ENCODE results near the gene BCL11A. TPM values are rescaled to one million over a fixed set of nuclear protein-coding genes. Genes with fewer than 3 reads are reported as not detected.

BCL11A gene
- total RNA-seq, 1 donor from 2014 or later, result 0.40 TPM

DNA sequence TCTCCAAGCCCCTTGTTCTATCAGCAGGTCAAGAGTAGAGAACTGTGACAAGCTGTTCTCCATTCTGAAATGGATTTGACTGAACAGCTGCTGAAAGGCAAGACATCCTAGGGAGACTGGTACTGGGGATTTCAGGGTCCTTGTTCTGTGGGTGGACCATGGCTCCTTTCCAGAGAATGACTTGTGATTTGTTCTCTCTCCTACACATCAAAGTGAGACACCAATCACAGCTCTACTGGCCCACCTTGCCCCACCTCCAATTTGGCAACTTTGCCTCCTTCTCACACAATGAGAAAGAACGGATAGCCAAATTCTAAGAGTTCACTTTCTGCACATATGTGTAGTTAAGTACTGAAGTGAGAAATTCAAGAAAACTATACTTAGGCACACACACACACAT, 67.4 kb downstream of the BCL11A start:
- DNase-seq (ENCODE audit: low read depth in 2 of 2), result no peak

- DNase-seq (ENCODE audit: low read depth in 2 of 2), result no peak
These were observed 67.9 kb downstream of the BCL11A start for GRCh38 chr2:60485550-60485949.

DNA sequence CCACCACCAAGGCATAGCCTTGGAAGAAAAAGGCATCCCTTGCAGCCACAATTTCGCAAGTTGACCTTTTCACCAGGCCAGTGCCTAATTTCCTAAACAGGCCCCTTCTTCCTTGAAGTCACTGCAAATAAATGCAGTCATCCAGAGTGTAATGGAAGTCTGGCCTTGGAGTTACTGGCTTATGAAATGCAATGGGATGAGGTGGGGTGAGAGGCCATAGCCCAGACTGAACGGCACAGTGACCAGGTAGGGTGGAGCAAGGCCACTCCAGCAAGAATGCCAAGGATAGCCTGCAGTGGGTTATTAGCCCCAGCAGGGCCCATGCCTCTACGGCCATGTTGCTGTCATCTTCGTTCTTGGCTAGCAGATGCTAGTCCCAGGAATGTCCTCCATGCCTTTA, 68.4 kb downstream of the BCL11A start:
- no peak for DNase-seq (ENCODE audit: low read depth in 2 of 2)

DNA sequence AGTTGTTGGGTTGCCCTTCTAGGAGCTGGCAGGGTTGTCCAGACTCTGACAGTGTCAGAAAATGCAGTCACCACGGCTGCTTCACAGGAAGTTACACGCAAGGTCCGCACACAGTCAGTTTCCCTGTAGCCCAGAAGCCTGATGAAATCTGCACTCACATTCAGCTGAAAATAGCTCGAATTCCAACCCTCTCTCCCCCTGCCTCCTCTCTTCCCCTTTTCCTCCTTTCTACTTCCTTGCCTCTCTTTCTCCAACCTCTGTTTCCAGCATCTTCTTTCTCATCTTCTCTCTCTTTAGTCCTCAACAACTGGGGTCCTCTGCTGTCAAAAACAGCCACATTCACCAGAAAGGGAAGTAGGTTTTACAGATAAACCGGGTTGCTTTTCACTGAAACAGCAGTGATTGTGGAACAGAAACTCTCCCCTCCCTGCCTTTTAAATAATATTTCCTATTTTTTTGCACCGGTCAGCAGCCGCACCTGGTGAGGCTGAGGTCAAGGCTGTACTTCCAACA, 69.3 kb downstream of the BCL11A start:
- peak; percentile 7 to 13 for DNase-seq (ENCODE audit: low read depth in 2 of 2)

DNA sequence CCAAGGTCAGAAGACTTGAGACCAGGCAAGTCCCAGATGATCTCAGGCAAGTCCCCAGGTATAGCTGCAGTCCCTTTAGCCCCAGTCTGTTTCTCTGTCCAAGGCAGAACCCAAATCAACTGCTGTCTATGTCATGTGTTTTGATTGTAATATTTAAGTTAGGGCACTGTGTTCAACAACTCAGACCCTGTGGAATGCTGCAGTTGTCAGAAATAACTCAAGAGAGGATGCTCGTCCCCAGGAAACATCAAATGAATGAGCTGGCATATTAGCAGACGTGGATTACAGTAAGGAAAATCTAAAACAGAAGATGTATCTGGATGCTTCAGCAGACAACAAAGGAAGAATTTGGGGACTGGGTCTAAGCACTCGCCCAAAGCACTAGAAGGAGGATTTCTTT, 70.1 kb downstream of the BCL11A start:
- peak in 1 of 2 donors; percentile 9 for DNase-seq (ENCODE audit: low read depth in 2 of 2)

GRCh38 chr2:60482222-60482621, 71.2 kb downstream of the BCL11A start:
- no peak for DNase-seq (ENCODE audit: low read depth in 2 of 2)

GRCh38 chr2:60481257-60481656, 72.2 kb downstream of the BCL11A start:
- DNase-seq (ENCODE audit: low read depth in 2 of 2), result no peak

- no peak for DNase-seq (ENCODE audit: low read depth in 2 of 2)
These were observed 73.2 kb downstream of the BCL11A start for GRCh38 chr2:60480089-60480773.

DNA sequence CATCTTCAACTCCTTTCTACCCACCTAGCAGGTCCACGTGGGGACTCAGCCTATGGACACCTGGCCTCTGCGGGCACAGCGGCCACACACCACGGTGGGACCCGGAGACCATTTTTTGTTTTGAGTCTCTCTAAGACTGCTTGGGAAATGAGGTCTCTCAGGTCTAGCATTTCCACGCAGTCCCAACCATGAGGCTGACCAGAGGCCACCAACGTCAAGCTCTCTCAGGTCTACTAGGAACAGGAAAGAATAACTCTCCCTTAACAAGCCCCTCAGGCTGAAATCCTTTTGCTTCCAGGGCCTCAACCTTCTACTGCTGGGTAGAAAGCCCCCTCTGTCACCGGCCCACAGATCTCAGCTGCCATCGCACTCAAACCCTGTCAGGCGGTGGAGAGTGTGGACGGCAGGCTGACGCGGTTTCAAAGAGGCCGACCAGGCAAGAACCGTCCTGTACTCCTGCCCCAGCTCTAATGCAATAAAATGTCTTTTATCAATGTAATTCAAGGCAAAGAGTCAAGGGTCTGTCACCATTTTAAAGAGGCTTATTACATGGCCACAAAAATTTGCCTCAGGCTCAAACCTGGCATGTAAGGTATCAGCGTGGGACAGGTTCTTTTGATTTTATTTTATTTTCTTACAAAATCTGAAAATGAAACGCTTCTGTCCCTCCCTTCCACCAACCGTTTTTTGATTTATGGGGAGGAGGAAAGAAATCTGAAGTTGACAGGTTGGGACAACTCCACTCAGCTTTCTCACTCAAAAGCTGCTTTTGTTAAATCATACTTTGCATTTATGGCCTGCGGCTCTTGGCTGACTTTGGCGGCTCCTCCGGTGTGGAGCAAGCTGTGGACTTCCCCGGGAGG, 74.0 kb downstream of the BCL11A start:
- no peak for DNase-seq (ENCODE audit: low read depth in 2 of 2)

- DNase-seq (ENCODE audit: low read depth in 2 of 2), result no peak
These were observed 74.8 kb downstream of the BCL11A start for GRCh38 chr2:60478660-60479059.

DNA sequence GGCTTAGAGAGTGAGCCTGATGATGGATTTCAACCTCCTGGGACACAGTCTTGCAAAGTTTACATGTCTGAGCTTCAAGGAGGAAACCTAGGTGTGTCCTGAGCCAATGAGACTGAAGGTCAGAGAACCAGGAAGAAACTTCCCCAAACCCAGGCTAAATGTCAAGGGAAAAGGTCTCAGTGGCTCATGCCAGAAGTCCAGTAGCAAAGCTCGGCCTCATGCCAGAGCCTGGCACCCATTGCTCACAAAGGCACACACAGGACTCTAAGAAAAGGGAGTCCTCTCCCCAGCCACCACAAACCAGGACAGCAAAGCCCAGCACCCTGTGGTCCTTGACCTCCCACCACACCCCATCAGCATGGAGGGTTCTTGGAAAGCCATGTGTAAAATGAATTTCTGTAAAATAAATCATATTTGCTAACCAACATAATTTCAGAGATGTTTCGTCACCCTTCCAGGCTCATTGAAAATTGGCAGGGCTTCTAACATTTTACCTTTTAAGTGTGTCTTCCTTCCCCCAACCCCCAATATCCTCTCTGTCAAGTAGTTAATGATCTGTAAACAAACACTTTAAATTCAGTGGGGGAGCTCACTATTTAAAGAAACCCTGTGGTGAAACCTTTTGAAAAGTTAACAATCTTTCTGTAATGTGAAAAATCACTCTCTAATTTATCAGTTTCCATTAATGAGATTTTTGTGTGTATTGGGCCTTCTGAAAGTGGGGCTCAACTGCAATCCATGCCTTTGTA, 77.1 kb downstream of the BCL11A start:
- DNase-seq (ENCODE audit: low read depth in 2 of 2), result no peak

DNA sequence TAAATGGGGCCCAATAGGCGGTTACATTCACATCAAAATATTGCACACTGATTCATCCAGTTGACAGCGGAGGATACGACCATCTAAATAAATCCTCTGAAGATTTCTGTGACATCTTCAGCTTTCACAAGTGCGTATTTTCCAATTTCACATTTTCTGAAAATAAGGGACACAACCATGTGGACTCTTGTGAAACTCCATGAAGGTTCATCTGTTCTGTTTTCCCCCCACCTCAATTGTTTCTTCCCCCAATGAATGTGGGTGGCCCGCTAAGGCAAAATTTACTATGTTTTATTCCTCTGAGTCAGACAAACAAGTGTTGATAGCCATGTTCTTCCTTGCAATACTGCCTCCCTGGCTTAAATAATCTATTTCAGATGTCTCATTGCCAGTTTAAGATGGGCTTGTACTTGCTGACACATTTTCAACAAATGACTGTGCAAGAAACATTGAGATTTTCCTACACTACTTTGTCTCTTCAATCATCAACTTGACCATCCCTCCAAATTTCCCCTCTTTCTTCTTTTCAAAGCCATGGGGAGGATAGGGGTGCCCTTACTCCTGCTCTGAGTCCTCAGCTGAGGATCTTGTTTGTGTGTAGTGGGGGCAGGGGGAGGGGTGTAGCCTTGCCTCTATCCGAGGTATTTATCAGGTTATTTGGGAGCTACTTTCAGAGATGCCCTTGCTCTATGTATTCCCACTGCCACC, 78.2 kb downstream of the BCL11A start:
- no peak for DNase-seq (ENCODE audit: low read depth in 2 of 2)

- no peak for DNase-seq (ENCODE audit: low read depth in 2 of 2)
These were observed 79.2 kb downstream of the BCL11A start for GRCh38 chr2:60474301-60474700.

GRCh38 chr2:60473546-60473945, 79.9 kb downstream of the BCL11A start:
- DNase-seq (ENCODE audit: low read depth in 2 of 2), result no peak

DNA sequence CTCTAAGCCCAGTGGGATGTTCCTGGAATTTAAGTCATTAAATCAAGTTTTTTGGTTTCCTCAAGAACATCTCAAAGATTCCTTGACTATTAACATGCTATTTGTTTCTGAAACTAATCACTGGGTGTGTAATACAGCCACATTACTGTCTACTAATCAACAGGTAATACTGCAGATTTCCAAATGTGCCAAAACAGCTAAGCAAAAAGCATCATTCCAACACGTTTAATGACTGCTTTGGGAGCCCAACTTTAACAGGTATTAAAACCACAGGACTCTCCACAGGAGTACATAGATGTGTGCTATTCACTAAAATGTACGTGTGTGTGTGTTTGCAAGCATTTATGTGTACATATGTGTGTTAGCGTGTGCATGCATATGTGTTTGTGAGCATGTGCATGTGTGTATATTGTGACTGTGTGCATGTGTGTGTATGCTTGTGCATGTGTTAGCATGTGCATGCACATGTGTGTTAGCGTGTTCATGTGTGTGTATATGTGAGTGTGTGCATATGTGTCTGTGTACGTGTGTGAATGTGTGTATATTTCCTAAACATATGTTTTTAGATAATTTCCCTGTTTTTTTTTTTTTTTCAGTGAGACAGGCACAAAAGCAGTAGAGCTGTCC, 80.7 kb downstream of the BCL11A start:
- DNase-seq (ENCODE audit: low read depth in 2 of 2), result no peak

DNA sequence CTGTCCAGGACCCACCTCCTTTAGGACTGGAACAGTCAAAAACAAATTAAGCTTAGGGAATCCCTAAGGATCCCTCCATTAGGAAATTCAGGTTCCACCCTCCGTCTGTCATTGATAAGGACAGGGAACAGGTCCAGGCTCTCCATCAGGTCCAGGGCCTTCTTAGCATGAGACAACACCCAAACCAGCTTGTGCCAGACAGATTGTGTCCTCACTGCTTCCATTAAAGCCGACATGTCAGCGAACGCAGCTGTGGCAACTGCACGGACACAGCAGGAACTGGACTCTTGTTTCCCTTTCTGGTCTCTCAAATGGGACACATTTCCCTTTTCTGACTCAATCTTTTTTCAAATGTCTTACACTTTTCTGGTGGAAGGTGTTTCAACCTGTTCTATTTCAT, 81.4 kb downstream of the BCL11A start:
- no peak for DNase-seq (ENCODE audit: low read depth in 2 of 2)

- no peak for DNase-seq (ENCODE audit: low read depth in 2 of 2)
These were observed 83.1 kb downstream of the BCL11A start for GRCh38 chr2:60470340-60470739.

GRCh38 chr2:60469536-60470317, 83.7 kb downstream of the BCL11A start:
- DNase-seq (ENCODE audit: low read depth in 2 of 2), result no peak

DNA sequence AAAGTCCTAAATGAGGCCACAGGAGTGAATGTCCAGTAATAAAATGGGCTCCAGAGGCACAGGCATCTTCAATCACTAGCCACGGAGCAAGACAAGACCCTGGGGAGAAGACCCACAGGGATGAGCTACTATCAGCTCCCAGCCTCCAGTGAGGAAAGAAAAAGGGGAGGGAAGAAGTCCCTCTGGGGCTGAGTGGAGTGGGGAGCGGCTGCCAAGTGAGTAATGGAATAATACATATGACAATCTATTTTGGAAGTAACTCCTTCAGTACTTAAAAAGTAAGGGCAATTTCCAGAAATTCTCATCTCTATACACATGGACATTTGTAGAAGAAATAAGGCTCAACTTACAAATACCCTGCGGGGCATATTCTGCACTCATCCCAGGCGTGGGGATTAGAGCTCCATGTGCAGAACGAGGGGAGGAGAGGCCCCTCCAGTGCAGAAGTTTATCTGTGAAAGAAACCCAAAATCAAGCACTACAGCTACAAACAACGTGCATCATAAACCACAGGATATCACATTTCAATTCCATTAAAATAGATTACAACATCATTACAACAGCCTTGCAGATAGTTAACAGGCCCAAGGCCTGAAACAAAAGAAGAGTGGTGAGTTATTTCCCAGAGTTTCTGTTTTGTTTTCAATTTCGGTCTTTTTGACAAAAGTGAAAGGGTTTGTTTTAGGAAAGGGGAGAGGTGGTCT, 84.9 kb downstream of the BCL11A start:
- DNase-seq (ENCODE audit: low read depth in 2 of 2), result no peak

Measured in lung microvascular endothelial cell (primary cell).